Loucy (cell line): ENCODE data around the gene BCAP31.

Experiments used
- H2AFZ ChIP-seq: fragments of 200-600 bp; sonication (generic); 2 replicates; pipeline ENCODE4 v1.6.0; 2016; ENCODE audit warnings: antibody characterized with exemption, mild to moderate bottlenecking, low read length, moderate library complexity
- H3F3A ChIP-seq: fragments of 200-600 bp; 2 replicates; pipeline ENCODE4 v1.6.0; 2016; ENCODE audit warnings: antibody characterized with exemption, low read depth, mild to moderate bottlenecking
- H3K27me3 ChIP-seq: fragments of 200-600 bp; sonication (generic); 2 replicates; pipeline ENCODE4 v1.6.1; 2014; ENCODE audit warnings: low read length, mild to moderate bottlenecking; ENCODE audit not compliant: insufficient read depth, poor library complexity, severe bottlenecking
- H3K36me3 ChIP-seq: fragments of 200-600 bp; sonication (generic); 2 replicates; pipeline ENCODE4 v1.6.1; 2016; ENCODE audit warnings: low read length; ENCODE audit not compliant: insufficient read depth
- H3K4me1 ChIP-seq: fragments of 200-600 bp; sonication (generic); 2 replicates; pipeline ENCODE4 v1.5.1; 2014; ENCODE audit warnings: low read length, mild to moderate bottlenecking; ENCODE audit not compliant: insufficient read depth, poor library complexity, severe bottlenecking
- H3K4me2 ChIP-seq: fragments of 200-600 bp; sonication (generic); 2 replicates; pipeline ENCODE4 v1.6.0; 2014; ENCODE audit warnings: antibody characterized with exemption, low read length, low read depth, mild to moderate bottlenecking; ENCODE audit not compliant: poor library complexity, severe bottlenecking
- H3K4me3 ChIP-seq: fragments of 200-600 bp; sonication (generic); 2 replicates; pipeline ENCODE4 v1.5.1; 2014; ENCODE audit warnings: low read length, mild to moderate bottlenecking, mixed read lengths; ENCODE audit not compliant: poor library complexity, severe bottlenecking
- H3K79me2 ChIP-seq: fragments of 200-600 bp; sonication (generic); 2 replicates; pipeline ENCODE4 v1.6.1; 2014; ENCODE audit warnings: low read length; ENCODE audit not compliant: insufficient read depth
- H3K9ac ChIP-seq: fragments of 200-600 bp; sonication (generic); 2 replicates; pipeline ENCODE4 v1.6.0; 2014; ENCODE audit warnings: mild to moderate bottlenecking, low read depth, low read length, moderate library complexity; ENCODE audit not compliant: poor library complexity, severe bottlenecking
- H3K9me2 ChIP-seq: fragments of 200-600 bp; sonication (generic); replicated peaks from 2 replicates; pipeline ENCODE4 v1.6.1; 2016; ENCODE audit warnings: low read depth, low read length, mixed read lengths
- H3K9me3 ChIP-seq: fragments of 200-600 bp; sonication (generic); 2 replicates; pipeline ENCODE4 v1.6.1; 2014; ENCODE audit warnings: mild to moderate bottlenecking, antibody characterized with exemption, low read length, low read depth; ENCODE audit not compliant: insufficient read depth
- H4K20me1 ChIP-seq: fragments of 200-600 bp; sonication (generic); 2 replicates; pipeline ENCODE4 v1.6.0; 2014; ENCODE audit warnings: antibody characterized with exemption, low read length, mild to moderate bottlenecking; ENCODE audit not compliant: insufficient read depth, poor library complexity, severe bottlenecking
- EZH2phosphoT487 ChIP-seq: fragments of 200-600 bp; IDR thresholded peaks from 2 replicates; pipeline ENCODE4 v1.6.1; 2018; ENCODE audit warnings: antibody characterized with exemption, mild to moderate bottlenecking, moderate library complexity, borderline replicate concordance
- TF ChIP-seq, protein P1 (sequence below): fragments of 200-600 bp; sonication (generic); conservative IDR thresholded peaks from 2 replicates; pipeline ENCODE4 v1.5.1; 2014; ENCODE audit warnings: mild to moderate bottlenecking, antibody characterized with exemption, low read length

The BCAP31 gene

DNA sequence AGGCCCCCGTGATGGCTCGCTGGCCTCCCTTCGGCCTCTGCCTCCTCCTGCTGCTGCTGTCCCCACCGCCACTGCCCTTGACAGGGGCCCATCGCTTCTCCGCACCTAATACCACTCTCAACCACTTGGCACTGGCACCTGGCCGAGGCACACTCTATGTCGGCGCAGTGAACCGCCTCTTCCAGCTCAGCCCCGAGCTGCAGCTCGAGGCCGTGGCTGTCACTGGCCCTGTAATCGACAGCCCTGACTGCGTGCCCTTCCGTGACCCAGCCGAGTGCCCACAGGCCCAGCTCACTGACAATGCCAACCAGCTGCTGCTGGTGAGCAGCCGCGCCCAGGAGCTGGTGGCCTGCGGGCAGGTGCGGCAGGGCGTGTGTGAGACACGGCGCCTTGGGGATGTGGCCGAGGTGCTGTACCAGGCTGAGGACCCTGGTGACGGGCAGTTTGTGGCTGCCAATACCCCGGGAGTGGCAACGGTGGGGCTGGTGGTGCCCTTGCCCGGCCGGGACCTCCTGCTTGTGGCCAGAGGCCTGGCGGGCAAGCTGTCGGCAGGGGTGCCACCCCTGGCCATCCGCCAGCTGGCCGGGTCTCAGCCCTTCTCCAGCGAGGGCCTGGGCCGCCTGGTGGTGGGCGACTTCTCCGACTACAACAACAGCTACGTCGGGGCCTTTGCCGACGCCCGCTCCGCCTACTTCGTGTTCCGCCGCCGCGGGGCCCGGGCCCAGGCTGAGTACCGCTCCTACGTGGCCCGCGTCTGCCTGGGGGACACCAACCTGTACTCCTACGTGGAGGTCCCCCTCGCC is 42.9 kb upstream of the BCAP31 start:
- H3K4me3 ChIP-seq: peak overlapping the region; percentile 64
- H3K27me3 ChIP-seq: no peaks in the 10 kb centered on the region
- no peaks in the 10 kb centered on the region for H4K20me1 ChIP-seq
- no peaks in the 10 kb centered on the region for H3K36me3 ChIP-seq
- no peaks in the 10 kb centered on the region for H3K9me3 ChIP-seq
- H3K79me2 ChIP-seq: no peaks in the 10 kb centered on the region
- peak overlapping the region; percentile 68 for H3K4me2 ChIP-seq
- TF ChIP-seq, protein P1, sequence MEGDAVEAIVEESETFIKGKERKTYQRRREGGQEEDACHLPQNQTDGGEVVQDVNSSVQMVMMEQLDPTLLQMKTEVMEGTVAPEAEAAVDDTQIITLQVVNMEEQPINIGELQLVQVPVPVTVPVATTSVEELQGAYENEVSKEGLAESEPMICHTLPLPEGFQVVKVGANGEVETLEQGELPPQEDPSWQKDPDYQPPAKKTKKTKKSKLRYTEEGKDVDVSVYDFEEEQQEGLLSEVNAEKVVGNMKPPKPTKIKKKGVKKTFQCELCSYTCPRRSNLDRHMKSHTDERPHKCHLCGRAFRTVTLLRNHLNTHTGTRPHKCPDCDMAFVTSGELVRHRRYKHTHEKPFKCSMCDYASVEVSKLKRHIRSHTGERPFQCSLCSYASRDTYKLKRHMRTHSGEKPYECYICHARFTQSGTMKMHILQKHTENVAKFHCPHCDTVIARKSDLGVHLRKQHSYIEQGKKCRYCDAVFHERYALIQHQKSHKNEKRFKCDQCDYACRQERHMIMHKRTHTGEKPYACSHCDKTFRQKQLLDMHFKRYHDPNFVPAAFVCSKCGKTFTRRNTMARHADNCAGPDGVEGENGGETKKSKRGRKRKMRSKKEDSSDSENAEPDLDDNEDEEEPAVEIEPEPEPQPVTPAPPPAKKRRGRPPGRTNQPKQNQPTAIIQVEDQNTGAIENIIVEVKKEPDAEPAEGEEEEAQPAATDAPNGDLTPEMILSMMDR: no peak
- no peak for TF ChIP-seq EZH2phosphoT487
- H3K9me2 ChIP-seq: no peaks in the 10 kb centered on the region
- no peaks in the 10 kb centered on the region for H3F3A ChIP-seq
- H2AFZ ChIP-seq: no peak overlapping the region
- peaks cover 4% of the 10 kb centered on the region for H3K4me1 ChIP-seq
- H3K9ac ChIP-seq: no peak overlapping the region

DNA sequence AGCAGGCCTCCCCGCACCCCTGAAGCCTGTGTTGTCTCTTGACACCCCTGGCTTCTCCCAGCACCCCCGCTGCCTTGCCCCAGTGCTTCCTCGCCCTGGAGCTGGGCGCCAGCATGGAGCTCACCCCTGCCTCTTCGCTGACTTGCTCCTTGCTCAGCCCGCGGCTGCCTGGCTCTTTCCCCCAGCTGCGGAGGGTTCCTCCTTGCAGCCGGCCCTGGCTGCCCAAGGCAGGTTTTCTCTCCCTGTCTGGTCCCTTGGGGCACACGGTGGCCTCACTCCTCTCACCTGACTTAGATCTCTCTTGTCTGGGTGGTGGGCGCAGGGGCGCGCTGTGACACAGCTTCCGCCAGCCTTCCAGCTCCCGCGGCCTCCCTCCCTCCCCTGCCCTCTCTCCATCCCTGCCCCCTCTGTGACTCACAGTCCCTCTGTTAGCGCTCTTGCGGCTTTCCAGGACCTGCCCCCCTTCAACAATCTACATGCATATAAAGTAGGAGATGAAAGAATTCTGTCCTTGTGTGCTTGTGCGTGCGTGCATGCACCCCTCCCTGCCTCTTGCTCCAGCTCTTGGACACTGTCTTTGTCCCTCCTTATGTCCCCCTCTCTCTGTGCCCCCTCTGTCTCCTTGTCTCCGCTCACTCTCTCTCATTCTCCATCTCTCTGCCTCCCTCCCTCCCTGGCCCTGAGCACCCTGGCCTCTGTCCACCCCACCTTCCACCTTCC is 42.1 kb upstream of the BCAP31 start:
- Histone ChIP-seq H2AFZ (0 out of 2 replicates have a peak overlapping the region, but pooled peaks have one; percentile 35), H3K4me2 (peak overlapping the region; percentile 68), H3K4me1 (peaks cover 4% of the 10 kb centered on the region)

DNA sequence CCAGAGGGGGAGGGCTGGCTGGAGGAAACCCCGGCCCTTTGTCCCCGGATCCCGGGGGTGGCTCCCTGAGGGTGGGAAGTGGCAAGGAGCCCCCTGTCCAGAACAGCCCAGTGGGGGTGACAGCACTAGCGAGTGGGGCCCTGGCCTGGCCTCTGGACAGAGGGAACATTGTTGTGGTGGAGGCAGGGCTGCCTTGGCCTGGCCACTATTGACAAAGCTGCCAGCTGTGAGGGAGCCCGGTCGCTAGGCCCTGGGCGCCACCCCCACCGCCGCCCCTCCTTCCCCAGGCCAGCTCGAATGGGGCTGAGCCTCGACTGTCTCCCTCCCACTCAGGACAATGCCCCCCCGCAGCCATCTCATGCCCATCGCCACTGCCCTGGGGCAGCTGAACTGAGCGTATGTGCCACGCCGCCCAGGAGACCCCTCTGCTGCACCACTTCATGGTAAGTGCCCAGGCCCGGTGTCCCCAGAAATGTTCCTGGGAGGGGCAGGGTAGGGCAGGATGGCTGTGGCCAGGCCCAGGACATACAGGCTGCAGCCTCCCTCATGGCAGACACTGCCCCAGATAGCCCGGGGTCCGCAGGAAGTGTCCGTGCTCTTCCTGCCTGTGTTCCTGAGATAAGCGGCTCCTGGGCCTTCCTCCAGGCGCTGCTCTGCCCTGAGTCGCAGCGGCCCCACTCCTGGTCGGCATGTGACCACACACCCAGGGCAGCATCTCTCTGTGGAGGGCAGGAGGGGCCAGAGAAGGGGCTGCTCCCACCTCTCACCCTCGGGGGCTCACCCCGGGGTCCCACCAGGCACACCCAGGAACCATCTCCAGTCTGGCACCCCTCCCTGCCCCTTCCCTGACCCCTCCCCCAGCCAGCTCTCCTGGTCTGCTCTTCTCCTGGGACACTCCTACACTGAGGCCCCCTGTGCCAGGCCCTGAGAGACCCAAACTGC is 41.2 kb upstream of the BCAP31 start:
- no peaks in the 10 kb centered on the region for H3K36me3 ChIP-seq
- H4K20me1 ChIP-seq: no peaks in the 10 kb centered on the region
- no peaks in the 10 kb centered on the region for H3K9me2 ChIP-seq
- peak overlapping the region; percentile 64 for H3K4me3 ChIP-seq
- H2AFZ ChIP-seq: no peak overlapping the region
- no peaks in the 10 kb centered on the region for H3K27me3 ChIP-seq
- H3K4me1 ChIP-seq: peaks cover 4% of the 10 kb centered on the region
- H3K79me2 ChIP-seq: no peaks in the 10 kb centered on the region
- H3K9ac ChIP-seq: peak overlapping the region; percentile 56
- peak overlapping the region; percentile 68 for H3K4me2 ChIP-seq
- H3F3A ChIP-seq: no peaks in the 10 kb centered on the region
- no peak for TF ChIP-seq EZH2phosphoT487
- TF ChIP-seq, protein P1: no peak
- H3K9me3 ChIP-seq: no peaks in the 10 kb centered on the region

More for the DNA sequence above, 42.1 kb upstream of the BCAP31 start:
- Histone ChIP-seq H3K4me3 (peak overlapping the region; percentile 64), H3K79me2 (no peaks in the 10 kb centered on the region), H3F3A (no peaks in the 10 kb centered on the region), H3K9ac (peak overlapping the region; percentile 56), H3K27me3 (no peaks in the 10 kb centered on the region), H4K20me1 (no peaks in the 10 kb centered on the region), H3K9me3 (no peaks in the 10 kb centered on the region), H3K36me3 (no peaks in the 10 kb centered on the region), H3K9me2 (no peaks in the 10 kb centered on the region)
- no peak for TF ChIP-seq EZH2phosphoT487
- TF ChIP-seq, protein P1: no peak
